Neural cell (in vitro differentiated cells): ENCODE results near the gene KIF2A.

Source experiments
- CTCF ChIP-seq: fragments of 450-650 bp; IDR thresholded peaks from 2 replicates; pipeline ENCODE4 v1.5.1; 2014; ENCODE audit warnings: antibody characterized with exemption, mild to moderate bottlenecking, moderate library complexity; ENCODE audit not compliant: poor library complexity, severe bottlenecking
- EZH2 ChIP-seq: fragments of 200-600, 300-800 bp; shearing (Covaris generic), sonication (generic); IDR thresholded peaks from 2 replicates; pipeline ENCODE4 v1.6.1; 2014; ENCODE audit warnings: antibody characterized with exemption, low read length, borderline replicate concordance, mild to moderate bottlenecking; ENCODE audit not compliant: insufficient read depth, poor library complexity, severe bottlenecking
- REST ChIP-seq: IDR thresholded peaks from 2 replicates; pipeline ENCODE4 v1.6.1; 2012; ENCODE audit warnings: borderline replicate concordance
- TAF1 ChIP-seq: IDR thresholded peaks from 2 replicates; pipeline ENCODE4 v1.6.1; 2012; ENCODE audit warnings: low read depth

DNA sequence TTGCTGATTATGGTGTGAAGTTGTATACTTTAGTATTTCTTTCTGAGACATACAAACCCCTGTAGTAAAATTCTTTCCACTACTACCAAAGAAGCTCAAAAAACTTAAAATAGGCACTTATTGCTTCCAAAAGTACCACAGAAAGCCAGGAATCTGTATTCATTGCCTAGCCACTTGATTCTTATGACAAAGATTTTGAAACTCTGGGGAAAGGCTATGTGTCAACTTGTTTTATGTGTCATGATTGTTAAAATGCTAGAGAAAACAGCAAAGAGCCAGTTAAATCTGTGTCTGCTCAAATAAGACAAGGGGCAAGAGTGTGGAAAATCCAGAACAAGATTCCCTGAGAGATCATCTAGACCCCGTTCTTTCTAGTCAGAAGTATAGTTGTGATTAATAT lies 6.0 kb downstream of the KIF2A start:
- TF ChIP-seq CTCF: no peak
- no peak for TF ChIP-seq REST
- no peak for TF ChIP-seq EZH2
- no peak for TF ChIP-seq TAF1
